Psoas muscle (tissue), 8 donors: Measurements from ENCODE around the gene TMEM238L. TPM values are rescaled to one million over a fixed set of nuclear protein-coding genes. Genes with fewer than 3 reads are reported as not detected.

Source experiments
- ATAC-seq, 4 donors: fragments of 200-7000 bp; cut with Tn5 transposase; one replicate each; pipeline ENCODE4 v1.9.1; 2020; ENCODE audit warnings: moderate library complexity in 3 of 4, mild to moderate bottlenecking in 2 of 4
- DNase-seq, 2 donors: peaks; one replicate each; pipeline ENCODE4 v3.0.0-alpha.2; 2020
- H3K27ac ChIP-seq: fragments of 200-600 bp; one replicate; pipeline ENCODE4 v1.8.0; 2022
- H3K27me3 ChIP-seq, 3 donors: fragments of 200-600 bp in 1 of 3; one replicate each; pipeline versions ENCODE4 v1.6.1 to v1.8.0; 2013 to 2022; ENCODE audit warnings: low read length in 2 of 3, mild to moderate bottlenecking in 2 of 3, moderate library complexity in 1 of 3; ENCODE audit not compliant: insufficient read depth in 3 of 3
- H3K36me3 ChIP-seq, 2 donors: fragments of 200-600 bp in 1 of 2; one replicate each; pipeline versions ENCODE4 v1.6.1 to v1.8.0; 2013 to 2022; ENCODE audit warnings: low read depth in 1 of 2, mild to moderate bottlenecking in 1 of 2, moderate library complexity in 1 of 2; ENCODE audit not compliant: insufficient read depth in 1 of 2
- H3K4me1 ChIP-seq: fragments of 200-600 bp; one replicate; pipeline ENCODE4 v1.8.0; 2022
- H3K4me3 ChIP-seq: fragments of 200-600 bp; one replicate; pipeline ENCODE4 v1.8.0; 2022; ENCODE audit warnings: mild to moderate bottlenecking
- H3K9me3 ChIP-seq: fragments of 200-600 bp; one replicate; pipeline ENCODE4 v1.8.0; 2022
- WGBS, 3 donors: extraction: QIAGEN DNeasy Blood & Tissue Kit; methylation state at CpG; one replicate each; pipeline versions ENCODE4 v1.1.6 to v1.1.7; 2013; 5-methylcytosine and 5-hydroxymethylcytosine counted together
- intact Hi-C, 2 donors: fragments of 100-400 bp; cut with DNase I; formaldehyde crosslinking; loops; one replicate each; pipeline versions ENCODE4 v1.11.0 to v1.14.2; 2022
- polyA plus RNA-seq, 3 donors: library from polyadenylated mRNA; stranded (reverse); fragments of 200-250 nt; gene quantifications; one replicate each; pipeline ENCODE4 v1.2.3, GENCODE V29; 2013
- total RNA-seq, 4 donors: library from RNA; stranded (reverse); fragmentation: NEBNext Ultra II Directional in 2 of 4; extraction: Animal tissue kit (Norgen Biotek cat#: 25700) in 2 of 4; gene quantifications; one replicate each; pipeline versions ENCODE4 v1.2.1 to v1.2.4, GENCODE V29; 2021 to 2023
- TF ChIP-seq, protein P1 (sequence below): fragments of 200-600 bp; IDR thresholded peaks from one replicate; pipeline ENCODE4 v1.8.0; 2022; ENCODE audit warnings: antibody characterized with exemption
- donor health status: healthy with polysubstance abuse.
- donor health status: DM: no; HTN: no; CAD: no; lungs with moderate emphysema.
- donor health status: Bipolar disorder and iron deficiency.
- donor health status: healthy.
- donor health status: DM: yes; HTN: yes; CAD: no.
- donor health status: DM: no; HTN: no; CAD: no.
- donor health status: DM: no; HTN: no; CAD: no.
- donor health status: DM: yes; HTN: yes; CAD: no.

Gene TMEM238L
- total and polyA plus RNA-seq, 7 donors = 0.03 to 0.07 TPM; not detected in 5

DNA sequence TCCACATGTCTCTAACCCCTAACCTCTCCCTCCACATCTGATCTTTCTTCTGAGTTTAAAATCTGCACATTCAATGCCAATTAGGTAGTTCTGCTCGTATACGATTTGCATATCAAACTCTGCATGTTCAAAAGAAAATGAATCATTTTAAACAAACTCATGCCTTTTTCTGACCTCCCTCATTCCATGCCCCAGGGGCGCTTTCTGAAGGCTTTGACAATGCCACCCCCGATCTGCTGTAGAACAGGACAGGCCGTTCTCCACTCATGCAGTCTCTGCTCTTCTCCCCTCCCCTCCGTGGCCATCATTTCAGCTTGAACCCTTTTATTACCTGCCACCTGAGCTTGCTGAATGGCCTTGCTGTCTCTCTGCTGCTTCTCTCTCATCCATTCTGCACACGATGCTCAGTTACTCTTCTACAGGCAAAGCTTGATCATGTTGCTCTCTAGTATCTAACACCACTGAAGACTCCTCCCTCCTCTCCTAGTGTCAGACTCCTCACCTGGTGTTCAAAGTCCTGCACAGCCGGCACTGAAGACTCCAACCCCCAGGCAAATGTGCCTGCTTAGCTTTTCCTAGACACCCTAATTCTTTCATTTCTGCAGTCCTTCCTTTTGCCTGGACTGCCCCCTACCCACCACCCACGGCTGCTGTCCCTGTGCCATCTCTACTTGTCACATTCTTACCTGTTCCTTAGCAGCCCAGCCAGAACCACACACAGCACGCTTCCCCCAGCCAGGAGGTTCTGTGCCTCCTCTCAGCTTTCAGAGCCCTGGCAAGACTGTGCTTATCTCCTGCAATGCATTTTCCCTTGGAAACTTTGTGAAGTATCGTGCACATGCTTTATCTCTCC is 6.2 kb downstream of the TMEM238L start:
- no peaks in the 10 kb centered on the region for H3K36me3 ChIP-seq
- H3K9me3 ChIP-seq = no peaks in the 10 kb centered on the region
- no peaks in the 10 kb centered on the region for H3K4me1 ChIP-seq
- ATAC-seq = no peak
- no peak overlapping the region for H3K27ac ChIP-seq
- WGBS, 3 donors = 54 to 66% (median 60%) methylated on average over 11 of the region's 11 CpGs
- H3K27me3 ChIP-seq = no peaks in the 10 kb centered on the region
- no peak overlapping the region for H3K4me3 ChIP-seq
- TF ChIP-seq, protein P1, sequence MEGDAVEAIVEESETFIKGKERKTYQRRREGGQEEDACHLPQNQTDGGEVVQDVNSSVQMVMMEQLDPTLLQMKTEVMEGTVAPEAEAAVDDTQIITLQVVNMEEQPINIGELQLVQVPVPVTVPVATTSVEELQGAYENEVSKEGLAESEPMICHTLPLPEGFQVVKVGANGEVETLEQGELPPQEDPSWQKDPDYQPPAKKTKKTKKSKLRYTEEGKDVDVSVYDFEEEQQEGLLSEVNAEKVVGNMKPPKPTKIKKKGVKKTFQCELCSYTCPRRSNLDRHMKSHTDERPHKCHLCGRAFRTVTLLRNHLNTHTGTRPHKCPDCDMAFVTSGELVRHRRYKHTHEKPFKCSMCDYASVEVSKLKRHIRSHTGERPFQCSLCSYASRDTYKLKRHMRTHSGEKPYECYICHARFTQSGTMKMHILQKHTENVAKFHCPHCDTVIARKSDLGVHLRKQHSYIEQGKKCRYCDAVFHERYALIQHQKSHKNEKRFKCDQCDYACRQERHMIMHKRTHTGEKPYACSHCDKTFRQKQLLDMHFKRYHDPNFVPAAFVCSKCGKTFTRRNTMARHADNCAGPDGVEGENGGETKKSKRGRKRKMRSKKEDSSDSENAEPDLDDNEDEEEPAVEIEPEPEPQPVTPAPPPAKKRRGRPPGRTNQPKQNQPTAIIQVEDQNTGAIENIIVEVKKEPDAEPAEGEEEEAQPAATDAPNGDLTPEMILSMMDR = no peak
- no peak for DNase-seq
- intact Hi-C loops = no loop called here

DNA sequence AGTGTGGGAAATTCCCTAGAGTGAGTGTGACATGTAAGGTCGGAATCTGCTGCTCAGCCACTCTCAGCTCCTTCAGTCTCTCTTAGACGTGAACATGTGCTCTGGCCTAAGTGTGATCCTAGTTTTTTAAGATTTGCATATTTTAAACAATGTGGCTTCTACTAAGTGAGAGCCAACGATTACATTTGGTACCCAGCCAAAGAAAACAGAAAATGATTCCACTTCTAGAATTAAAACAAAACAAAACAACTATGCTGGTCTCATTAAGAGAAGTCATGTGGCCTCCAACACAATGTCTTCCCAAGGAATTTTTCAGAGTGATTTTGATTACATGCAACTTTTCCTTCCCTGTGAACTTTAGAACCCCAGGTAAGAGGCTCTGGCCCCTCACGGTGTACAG is 10.1 kb downstream of the TMEM238L start:
- DNase-seq (no peak), ATAC-seq (no peak)
- WGBS, 3 donors = 69 to 70% (median 69%) methylated on average over 4 of the region's 4 CpGs
- Histone ChIP-seq H3K36me3 (no peaks in the 10 kb centered on the region), H3K27ac (no peak overlapping the region), H3K4me3 (no peak overlapping the region), H3K27me3 (no peaks in the 10 kb centered on the region), H3K9me3 (no peaks in the 10 kb centered on the region), H3K4me1 (peaks cover 5% of the 10 kb centered on the region)
- intact Hi-C loops = no loop called here
- TF ChIP-seq, protein P1 = no peak

DNA sequence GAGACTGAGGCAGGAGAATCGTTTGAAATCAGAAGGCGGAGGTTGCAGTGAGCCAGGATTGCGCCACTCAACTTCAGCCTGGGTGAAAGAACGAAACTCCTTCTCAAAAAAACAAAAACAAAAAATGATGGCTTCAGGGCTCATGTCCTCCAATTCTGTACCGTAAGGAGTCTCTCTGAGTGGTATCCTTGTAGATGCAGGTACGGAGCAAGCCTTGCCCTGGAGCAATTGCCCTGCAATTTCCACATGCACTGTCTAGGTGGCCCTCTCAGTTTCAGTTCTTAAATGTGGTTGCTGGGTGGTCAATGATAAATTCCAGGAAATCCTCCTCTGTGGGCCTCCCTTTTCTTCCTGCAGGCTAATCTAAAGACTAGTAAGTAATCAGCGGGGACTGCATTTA is 10.6 kb downstream of the TMEM238L start:
- no peaks in the 10 kb centered on the region for H3K27me3 ChIP-seq
- no peaks in the 10 kb centered on the region for H3K9me3 ChIP-seq
- no peak overlapping the region for H3K4me3 ChIP-seq
- TF ChIP-seq, protein P1 = no peak
- no peak overlapping the region for H3K27ac ChIP-seq
- intact Hi-C loops = no loop called here
- H3K36me3 ChIP-seq = no peaks in the 10 kb centered on the region
- ATAC-seq (no peak), DNase-seq (no peak)
- 92 to 96% (median 95%) methylated on average over 7 of the region's 7 CpGs for WGBS, 3 donors
- H3K4me1 ChIP-seq = peaks cover 5% of the 10 kb centered on the region

DNA sequence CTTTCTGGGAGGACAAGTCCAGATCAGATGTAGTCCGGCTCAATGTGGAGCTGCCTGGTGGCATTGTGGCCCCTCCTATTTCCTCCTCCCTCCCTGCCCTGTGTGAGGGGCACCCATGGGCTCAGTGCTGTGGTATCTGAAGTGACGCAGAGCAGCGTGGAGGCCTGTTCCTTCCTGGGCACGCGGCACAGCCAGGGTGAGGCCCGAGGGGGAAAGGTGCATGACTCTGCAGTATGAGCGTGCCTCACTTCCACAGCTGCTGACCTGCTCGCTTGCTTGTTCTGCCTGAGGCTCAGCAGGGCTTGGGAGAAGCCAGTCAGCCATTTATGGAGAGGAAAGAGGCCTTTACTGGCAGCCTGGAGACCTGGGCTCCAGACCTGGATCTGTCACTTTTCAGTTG is 11.7 kb downstream of the TMEM238L start:
- TF ChIP-seq, protein P1 = no peak
- no peak overlapping the region for H3K27ac ChIP-seq
- H3K9me3 ChIP-seq = no peaks in the 10 kb centered on the region
- no peaks in the 10 kb centered on the region for H3K36me3 ChIP-seq
- peak in 1 of 2 donors; percentile 55 for DNase-seq
- peaks cover 5% of the 10 kb centered on the region for H3K4me1 ChIP-seq
- WGBS, 3 donors = 85 to 90% (median 88%) methylated on average over 8 of the region's 8 CpGs
- ATAC-seq = no peak
- intact Hi-C loops = no loop called here
- H3K27me3 ChIP-seq = no peaks in the 10 kb centered on the region
- H3K4me3 ChIP-seq = no peak overlapping the region
